Esophagus squamous epithelium (tissue), 5 donors: Measurements from ENCODE around the gene RBP3. TPM values are rescaled to one million over a fixed set of nuclear protein-coding genes. Genes with fewer than 3 reads are reported as not detected.

ENCODE experiments used
- DNase-seq: peaks from one replicate; lab custom pipeline; 2025; lab: John Stamatoyannopoulos, UW
- H3K27ac ChIP-seq, 4 donors: fragments of 200-600 bp; sonication (generic); one replicate each; pipeline ENCODE4 v1.5.1; 2016 to 2019; ENCODE audit warnings: mild to moderate bottlenecking in 1 of 4
- H3K27me3 ChIP-seq, 4 donors: fragments of 200-600 bp; sonication (generic); 1 replicate in 3 of 4; 2 replicates in 1 of 4; pipeline versions ENCODE4 v1.5.1 to v1.6.0; 2017 to 2021; ENCODE audit warnings: antibody characterized with exemption in 1 of 4
- H3K36me3 ChIP-seq, 3 donors: fragments of 200-600 bp; sonication (generic); one replicate each; pipeline ENCODE4 v1.5.1; 2016 to 2019
- H3K4me1 ChIP-seq, 3 donors: fragments of 200-600 bp; sonication (generic); one replicate each; pipeline ENCODE4 v1.5.1; 2017 to 2019
- H3K4me3 ChIP-seq, 4 donors: fragments of 200-600 bp; sonication (generic); 1 replicate in 3 of 4; 2 replicates in 1 of 4; pipeline ENCODE4 v1.5.1; 2016 to 2019; ENCODE audit warnings: mild to moderate bottlenecking in 2 of 4, moderate library complexity in 1 of 4
- H3K9me3 ChIP-seq, 3 donors: fragments of 200-600 bp; sonication (generic); one replicate each; pipeline ENCODE4 v1.5.1; 2016 to 2019
- CTCF ChIP-seq, 6 experiments: fragments of 450-650 bp in 4 of 6; fragments of 200-600 bp in 2 of 6; sonication (generic) in 2 of 6; IDR thresholded peaks; one replicate each; pipeline ENCODE4 v1.5.1; 2016 to 2019; ENCODE audit warnings: antibody characterized with exemption in 6 of 6, mild to moderate bottlenecking in 4 of 6, moderate library complexity in 4 of 6
- POLR2A ChIP-seq, 4 donors: fragments of 450-650 bp; IDR thresholded peaks; one replicate each; pipeline ENCODE4 v1.6.1; 2017; ENCODE audit warnings: antibody characterized with exemption in 4 of 4, mild to moderate bottlenecking in 4 of 4, moderate library complexity in 3 of 4
- WGBS, 2 donors: methylation state at CpG; one replicate each; pipeline ENCODE4 v1.1.5; 2018; 5-methylcytosine and 5-hydroxymethylcytosine counted together
- intact Hi-C: fragments of 100-400 bp; cut with DNase I; formaldehyde crosslinking; loops from one replicate; pipeline ENCODE4 v1.15.0; 2022
- total RNA-seq, 4 donors: library from RNA; depleted of rRNA; stranded (reverse); fragments of >200 nt; gene quantifications; one replicate each; pipeline ENCODE4 v1.1.0, GENCODE V29; 2016
- donor health status: DM: yes; HTN: yes; CAD: no.

RBP3 gene
- total RNA-seq, 4 donors from 2014 or later = not detected

GRCh38 chr10:47317251-47317650, 30.9 kb upstream of the RBP3 start:
- Histone ChIP-seq H3K36me3 (no peaks in the 10 kb centered on the region), H3K4me1 (peaks cover 0 to under 1% (median under 1%) of the 10 kb centered on the region in 3 donors), H3K4me3 (no peak overlapping the region), H3K27me3 (peaks cover 0 to 13% (median 0%) of the 10 kb centered on the region in 4 donors), H3K9me3 (no peaks in the 10 kb centered on the region), H3K27ac (no peak overlapping the region)
- WGBS, 2 donors = 32 to 59% methylated on average over 3 to 4 of the region's 4 CpGs
- no peak for DNase-seq
- intact Hi-C loops = no loop called here
- no peak for TF ChIP-seq POLR2A (IDR thresholded peaks at IDR 0.05)
- no peak for TF ChIP-seq CTCF (IDR thresholded peaks at IDR 0.05)

- TF ChIP-seq POLR2A (IDR thresholded peaks at IDR 0.05) = no peak
- TF ChIP-seq CTCF (IDR thresholded peaks at IDR 0.05) = no peak
- 71 to 81% methylated on average over 4 to 9 of the region's 9 CpGs for WGBS, 2 donors
- intact Hi-C loops = no loop called here
These were observed 29.5 kb upstream of the RBP3 start for GRCh38 chr10:47318706-47319105.

GRCh38 chr10:47319784-47320183, 28.4 kb upstream of the RBP3 start:
- no peak overlapping the region for H3K27ac ChIP-seq
- H3K4me3 ChIP-seq = no peak overlapping the region
- H3K36me3 ChIP-seq = no peaks in the 10 kb centered on the region
- H3K27me3 ChIP-seq = peaks cover 0 to 23% (median 0%) of the 10 kb centered on the region in 4 donors
- DNase-seq = no peak
- TF ChIP-seq POLR2A (IDR thresholded peaks at IDR 0.05) (no peak), CTCF (IDR thresholded peaks at IDR 0.05) (no peak)
- peaks cover 0 to 4% (median 0%) of the 10 kb centered on the region in 3 donors for H3K4me1 ChIP-seq
- no peaks in the 10 kb centered on the region for H3K9me3 ChIP-seq
- 76 to 94% methylated on average over 5 to 6 of the region's 8 CpGs for WGBS, 2 donors
- intact Hi-C loops = no loop called here

More at GRCh38 chr10:47318706-47319105, 29.5 kb upstream of the RBP3 start:
- H3K9me3 ChIP-seq = no peaks in the 10 kb centered on the region
- no peak overlapping the region for H3K4me3 ChIP-seq
- H3K27me3 ChIP-seq = peaks cover 0 to 23% (median 0%) of the 10 kb centered on the region in 4 donors
- no peaks in the 10 kb centered on the region for H3K36me3 ChIP-seq
- no peak for DNase-seq
- H3K4me1 ChIP-seq = peaks cover 0 to 4% (median 0%) of the 10 kb centered on the region in 3 donors
- no peak overlapping the region for H3K27ac ChIP-seq

DNA sequence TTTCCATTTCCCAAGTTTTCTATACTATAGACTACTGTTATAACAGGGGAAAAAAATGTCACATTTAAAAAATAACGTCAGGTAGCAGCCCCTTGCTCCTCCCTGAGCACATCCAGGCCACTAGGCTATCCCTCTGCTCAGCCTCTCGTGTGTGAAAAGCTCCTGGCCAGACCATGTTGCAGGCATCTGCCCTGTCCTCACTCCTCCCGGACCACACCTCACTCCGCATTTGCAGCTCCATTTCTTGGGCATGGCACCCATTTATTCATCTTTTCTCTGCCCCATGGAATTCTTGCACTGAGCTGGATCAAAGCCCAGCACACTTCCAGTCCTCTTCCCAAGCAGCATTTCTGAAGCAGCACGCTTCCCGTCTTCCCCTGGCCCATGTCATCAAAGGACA, 27.4 kb upstream of the RBP3 start:
- intact Hi-C loops = no loop called here

More for the DNA sequence above, 27.4 kb upstream of the RBP3 start:
- TF ChIP-seq POLR2A (IDR thresholded peaks at IDR 0.05) (no peak), CTCF (IDR thresholded peaks at IDR 0.05) (no peak)
- Histone ChIP-seq H3K27me3 (peaks cover 0 to 32% (median 0%) of the 10 kb centered on the region in 4 donors), H3K4me3 (no peak overlapping the region), H3K4me1 (peaks cover 0 to 6% (median 0%) of the 10 kb centered on the region in 3 donors), H3K27ac (no peak overlapping the region), H3K36me3 (no peaks in the 10 kb centered on the region), H3K9me3 (no peaks in the 10 kb centered on the region)
- DNase-seq = no peak
- WGBS, 2 donors = 68 to 83% methylated on average over 6 of the region's 6 CpGs
